UCSD-AML1 (cell line): Measurements from ENCODE around the gene FADD.
"Not testable (repeated sequence)": the region's sequence is repeated elsewhere in the genome, so short reads cannot be mapped to it uniquely, and the experiment has no call there.

Experiments used
- DNase-seq: peaks from one replicate; lab custom pipeline; 2025; ENCODE audit not compliant: unreplicated experiment; lab: John Stamatoyannopoulos, UW

FADD gene

DNA sequence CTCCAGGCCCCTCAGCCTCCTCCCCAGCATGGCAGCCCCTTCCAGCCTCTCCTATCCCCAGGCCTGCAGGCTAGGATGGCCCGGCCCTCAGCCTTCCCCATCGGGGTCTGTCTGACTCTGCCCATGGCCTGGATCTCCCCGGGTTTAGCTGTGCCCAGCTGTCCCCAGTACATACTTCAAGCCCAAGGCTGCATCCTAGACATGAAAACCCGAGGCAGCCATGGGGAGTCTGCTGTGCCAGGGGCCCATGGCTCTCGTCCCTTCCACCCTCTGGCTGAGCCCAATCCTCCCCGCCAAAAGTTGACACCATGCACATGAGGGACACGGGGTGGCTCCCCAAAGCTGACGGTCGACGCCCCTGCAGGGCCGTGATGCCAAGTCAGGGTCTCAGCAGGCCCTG, 22.2 kb upstream of the FADD start:
- DNase-seq = no peak

DNA sequence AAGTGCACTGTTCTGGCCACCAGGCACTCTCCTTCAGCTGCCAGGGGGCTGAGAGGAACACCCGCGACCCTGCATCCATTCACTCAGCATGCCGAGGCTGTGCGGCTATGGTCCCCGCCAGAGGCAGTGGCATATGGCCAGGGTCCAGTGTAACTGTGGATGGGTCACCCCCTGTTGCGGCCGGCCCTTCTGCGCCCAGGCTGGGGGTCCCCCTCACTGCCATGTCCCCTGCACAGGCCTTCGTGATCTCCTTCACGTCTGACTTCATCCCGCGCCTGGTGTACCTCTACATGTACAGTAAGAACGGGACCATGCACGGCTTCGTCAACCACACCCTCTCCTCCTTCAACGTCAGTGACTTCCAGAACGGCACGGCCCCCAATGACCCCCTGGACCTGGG, 20.8 kb upstream of the FADD start:
- DNase-seq = no peak

DNA sequence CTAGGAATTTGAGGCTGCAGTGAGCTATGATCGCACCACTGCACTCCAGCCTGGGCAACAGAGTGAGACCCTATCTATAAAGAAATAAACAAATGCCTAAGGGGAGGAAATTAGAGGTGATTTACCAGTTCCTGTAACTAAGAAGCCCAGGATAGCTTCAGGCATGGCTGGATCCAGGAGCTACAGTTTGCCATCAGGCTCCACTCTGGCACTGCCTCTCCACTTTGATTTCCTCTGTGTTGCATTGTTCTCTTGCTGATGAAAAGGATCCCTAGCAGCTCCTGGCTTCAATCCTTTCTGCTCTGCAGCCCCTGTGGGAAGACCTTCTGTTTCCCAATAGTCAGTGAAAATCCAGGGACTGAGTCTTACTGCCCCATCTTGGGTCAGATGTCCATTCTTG, 20.1 kb upstream of the FADD start:
- no peak for DNase-seq

DNA sequence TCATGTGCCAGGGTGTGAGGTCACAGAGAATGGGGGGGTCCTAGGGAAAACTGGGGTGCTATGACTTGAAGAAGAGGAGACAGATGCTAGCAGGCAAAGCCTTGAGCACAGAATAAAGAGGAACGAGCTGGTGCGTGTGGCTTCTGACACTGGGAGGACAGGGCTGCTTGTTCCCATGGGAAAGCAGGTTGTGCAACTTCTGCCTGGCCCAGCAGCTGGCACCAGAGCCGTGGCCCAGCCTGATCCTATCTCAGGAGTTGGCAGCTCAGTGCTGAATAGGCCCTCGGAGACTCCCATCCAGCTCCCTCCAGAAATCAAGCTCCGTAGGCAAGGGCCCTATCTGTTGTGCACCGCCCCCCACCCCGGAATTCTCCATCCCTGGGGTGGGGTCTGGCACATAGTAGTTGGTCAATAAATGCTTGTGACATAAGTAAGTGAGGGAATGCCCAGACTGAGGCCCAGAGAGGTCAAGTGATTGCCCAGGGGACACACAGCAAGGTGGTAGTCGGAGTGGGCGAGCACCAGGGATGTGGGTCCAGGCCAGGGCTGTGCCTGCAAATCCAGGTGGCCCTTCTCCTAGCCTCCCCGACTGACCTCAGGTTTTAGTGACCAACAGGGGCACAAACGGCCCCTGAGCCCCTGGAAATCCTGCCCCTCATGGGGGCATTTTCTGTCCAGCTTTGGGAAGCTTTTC, 19.5 kb upstream of the FADD start:
- no peak for DNase-seq

DNA sequence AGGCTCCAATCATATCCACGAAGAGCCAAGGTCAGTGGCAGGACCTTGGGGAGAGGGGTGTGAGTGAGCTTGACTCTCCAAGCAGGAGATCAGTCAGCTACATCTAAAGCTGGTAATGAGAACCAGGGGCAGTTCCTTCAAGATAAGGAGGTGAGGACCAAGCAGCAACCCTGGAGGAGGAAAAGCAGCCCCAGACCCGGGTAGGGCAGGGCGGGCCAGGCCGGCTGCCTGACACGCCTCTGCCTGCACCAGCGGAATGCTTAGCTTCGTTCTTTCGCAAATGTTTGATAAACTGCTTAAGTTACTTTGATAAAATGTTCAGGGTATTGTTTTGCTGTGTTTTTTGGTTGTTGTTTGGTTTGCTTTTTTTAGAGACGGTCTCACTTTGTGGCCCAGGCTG, 18.7 kb upstream of the FADD start:
- no peak for DNase-seq

DNA sequence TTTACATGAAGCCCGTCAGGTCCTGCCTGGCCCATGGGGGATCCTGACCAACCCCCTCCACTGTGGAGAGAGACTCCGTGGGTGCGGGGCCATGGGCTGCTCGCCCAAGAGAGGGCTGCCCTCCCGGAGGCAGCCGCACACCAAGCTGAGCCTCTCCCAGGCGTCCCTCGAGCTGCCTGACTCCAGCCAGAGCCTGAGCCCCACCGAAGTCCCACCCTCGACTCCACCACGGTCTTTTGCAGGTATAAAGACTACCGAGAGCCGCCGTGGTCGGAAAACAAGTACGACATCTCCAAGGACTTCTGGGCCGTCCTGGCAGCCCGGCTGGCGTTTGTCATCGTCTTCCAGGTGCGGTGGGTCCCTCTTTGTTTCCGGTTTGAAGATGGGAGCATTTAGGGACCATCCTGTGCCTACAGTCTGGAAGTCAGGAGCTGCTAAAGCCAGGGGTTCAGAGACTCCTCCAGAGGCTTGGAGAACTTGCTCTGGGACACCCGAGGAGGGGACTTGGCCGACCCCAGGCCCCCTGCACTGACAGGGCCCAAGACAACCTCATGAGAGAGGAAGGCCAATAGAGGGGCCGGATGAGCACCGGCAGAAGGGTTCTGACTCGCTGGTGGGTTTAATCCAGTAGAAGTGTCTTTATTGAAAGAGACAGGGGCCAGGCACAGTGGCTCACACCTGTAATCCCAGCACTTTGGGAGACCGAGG, 17.6 kb upstream of the FADD start:
- no peak for DNase-seq

DNA sequence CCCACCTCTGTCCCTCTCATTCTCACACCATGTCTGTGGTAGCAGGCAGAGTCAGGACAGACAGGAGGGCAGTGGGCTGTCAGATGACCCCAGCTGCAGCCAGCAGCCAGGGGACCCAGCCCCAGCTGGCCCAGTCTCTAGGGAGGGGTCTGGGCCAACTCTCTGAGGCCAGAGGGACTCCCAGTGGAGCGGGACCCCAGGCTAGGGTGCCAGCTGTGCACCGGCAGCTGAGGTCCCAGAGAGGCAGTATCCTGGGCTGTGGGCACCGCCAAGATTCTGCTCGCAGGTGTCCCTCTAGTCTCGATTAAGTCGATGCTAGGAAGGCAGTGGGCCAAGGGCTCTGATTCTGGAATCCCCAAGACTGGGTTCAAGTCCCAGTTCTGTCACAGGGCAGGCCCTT, 16.7 kb upstream of the FADD start:
- DNase-seq = no peak

DNA sequence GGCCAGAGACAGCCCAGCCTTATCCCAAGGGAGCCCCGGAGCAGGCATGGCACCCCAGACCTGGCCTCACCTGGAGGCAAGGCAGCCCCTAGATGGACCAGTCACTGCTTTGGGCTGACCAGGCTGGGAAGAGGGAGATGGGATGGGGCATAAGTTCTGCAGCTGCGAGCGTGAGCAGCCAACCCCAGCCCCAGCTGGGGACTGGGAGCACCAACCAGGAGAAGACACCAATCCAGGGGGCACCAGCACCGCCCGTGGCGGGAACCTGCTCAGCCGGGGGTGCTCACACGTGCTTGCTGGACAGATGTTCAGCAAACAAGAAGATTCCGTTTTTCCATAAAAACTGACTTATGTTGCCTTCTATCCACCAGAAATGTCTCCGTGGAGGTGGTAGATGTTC, 16.2 kb upstream of the FADD start:
- DNase-seq = no peak

DNA sequence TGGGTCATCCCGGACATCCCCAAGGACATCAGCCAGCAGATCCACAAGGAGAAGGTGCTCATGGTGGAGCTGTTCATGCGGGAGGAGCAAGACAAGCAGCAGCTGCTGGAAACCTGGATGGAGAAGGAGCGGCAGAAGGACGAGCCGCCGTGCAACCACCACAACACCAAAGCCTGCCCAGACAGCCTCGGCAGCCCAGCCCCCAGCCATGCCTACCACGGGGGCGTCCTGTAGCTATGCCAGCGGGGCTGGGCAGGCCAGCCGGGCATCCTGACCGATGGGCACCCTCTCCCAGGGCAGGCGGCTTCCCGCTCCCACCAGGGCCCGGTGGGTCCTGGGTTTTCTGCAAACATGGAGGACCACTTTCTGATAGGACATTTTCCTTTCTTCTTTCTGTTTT, 15.3 kb upstream of the FADD start:
- DNase-seq = no peak

DNA sequence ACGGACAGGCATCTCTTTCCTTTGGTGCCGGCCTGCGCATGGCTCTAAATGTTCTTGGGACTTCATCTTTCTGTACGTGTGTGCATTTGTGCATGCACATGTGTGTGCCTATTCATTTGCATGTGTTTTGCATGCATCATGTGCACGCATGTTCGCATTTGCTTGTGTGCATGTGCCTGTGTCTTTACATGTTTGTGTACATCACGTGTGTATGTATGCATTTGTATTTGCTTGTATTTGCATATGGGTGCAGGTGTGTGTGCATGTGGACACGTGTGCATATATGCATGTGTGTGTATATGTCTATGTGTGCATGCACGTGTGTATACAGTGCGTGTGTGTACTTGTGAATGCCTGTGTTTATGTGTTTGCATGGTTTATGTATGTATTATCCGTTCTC, 13.5 kb upstream of the FADD start:
- DNase-seq = no peak

DNA sequence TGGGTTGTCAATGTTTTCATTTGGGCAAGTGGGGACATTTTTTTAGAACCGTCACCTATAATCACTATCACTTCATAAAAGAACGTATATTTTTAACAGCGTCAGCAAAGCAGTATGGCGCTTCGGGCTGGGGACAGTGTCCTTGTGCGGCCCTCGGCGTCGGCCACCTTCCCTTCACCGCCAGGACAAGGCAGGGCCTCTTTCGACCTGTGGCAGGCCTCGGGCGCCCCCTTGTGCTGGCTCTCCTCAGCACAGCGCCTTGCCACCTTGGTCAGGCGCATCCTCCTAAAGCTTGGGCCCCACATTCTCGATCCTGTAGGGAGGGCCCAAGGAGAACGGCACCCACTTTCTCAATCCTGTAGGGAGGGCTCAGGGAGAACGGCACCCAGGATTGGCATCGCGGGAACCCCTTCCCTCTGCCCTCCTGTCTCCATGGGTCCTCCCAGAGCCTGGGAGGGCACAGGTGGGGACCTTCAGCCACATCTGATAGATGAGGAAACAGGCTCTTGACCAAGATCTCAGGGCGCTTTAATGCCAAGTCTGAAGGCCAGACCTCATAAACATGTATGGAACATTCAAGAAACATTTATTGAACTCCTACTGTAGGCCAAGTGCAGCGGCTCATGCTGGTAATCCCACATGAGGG, 11.5 kb upstream of the FADD start:
- DNase-seq = peak; percentile 75

DNA sequence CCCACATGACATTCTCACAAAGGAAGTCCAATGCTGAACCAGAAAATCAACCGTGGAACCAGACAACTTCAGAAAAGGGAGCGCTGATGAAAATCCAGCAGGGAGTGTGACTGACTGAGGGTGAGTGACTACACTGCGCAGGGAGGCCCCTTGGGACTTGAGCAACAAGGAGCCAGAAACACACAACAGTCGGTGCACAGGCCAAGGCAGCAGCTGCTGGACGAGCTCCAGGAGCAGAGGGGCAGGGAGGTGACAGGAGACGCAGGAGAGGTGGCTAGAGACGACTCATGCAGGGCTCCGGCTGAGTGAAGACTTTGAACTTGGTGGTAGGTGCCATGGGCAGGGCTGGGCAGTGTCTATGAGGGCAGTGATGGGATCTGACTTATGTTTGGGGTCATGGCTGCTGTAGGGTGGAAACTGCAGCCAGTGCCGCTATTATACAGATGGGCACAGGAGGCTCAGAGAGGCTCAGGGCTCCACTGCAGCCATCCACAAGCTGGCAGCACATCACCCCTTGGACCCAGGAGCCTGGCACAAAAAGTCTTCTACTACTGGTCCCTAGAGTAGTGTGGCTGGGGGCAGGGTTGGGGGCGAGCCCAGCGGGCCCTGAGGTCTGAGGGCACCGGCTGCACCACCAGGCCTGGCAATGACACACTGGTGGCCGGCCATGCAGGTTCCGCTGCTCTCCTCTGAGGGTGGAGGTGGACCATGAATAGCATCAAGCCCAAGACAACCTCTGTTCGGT, 10.3 kb upstream of the FADD start:
- DNase-seq = no peak

DNA sequence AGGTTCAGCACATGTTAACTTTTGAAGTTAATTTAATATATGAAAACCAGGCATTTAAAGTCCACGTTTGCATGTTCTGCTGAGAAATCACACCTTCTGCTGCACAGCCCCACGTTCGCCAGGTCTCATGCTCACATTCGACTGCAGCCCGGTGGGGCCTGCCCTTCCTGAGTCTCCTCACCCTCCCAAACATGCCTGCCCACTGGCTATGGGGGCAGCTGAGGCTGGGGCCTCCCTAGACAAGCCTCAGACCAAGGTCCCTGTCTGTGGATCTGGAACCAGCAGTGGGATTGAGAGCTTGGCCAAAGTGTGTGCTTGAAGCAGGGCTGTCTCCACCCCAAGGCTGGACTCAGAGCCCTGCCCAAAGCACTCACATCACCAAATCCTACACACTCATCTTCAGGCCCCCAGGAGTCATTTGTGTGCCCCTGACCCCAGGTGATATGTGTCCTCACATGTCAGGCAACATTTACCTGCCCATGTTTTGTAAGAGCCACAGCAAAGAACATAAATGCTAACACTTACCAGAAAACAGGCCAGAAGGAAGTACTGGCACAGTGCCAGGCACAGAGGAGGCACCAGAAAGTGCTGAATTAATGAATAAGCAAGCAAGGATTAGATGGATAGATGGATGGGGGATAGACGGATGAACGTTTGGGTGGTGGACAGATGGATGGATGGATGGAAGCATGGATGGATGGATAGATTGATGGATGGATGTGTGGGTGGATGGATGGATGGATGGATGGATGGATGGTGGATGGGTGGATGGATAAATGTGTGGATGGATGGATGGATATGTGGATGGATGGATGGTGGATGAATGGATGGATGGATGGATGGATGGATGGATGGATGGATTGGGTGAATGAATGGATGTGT, 9.4 kb upstream of the FADD start:
- DNase-seq = no peak

DNA sequence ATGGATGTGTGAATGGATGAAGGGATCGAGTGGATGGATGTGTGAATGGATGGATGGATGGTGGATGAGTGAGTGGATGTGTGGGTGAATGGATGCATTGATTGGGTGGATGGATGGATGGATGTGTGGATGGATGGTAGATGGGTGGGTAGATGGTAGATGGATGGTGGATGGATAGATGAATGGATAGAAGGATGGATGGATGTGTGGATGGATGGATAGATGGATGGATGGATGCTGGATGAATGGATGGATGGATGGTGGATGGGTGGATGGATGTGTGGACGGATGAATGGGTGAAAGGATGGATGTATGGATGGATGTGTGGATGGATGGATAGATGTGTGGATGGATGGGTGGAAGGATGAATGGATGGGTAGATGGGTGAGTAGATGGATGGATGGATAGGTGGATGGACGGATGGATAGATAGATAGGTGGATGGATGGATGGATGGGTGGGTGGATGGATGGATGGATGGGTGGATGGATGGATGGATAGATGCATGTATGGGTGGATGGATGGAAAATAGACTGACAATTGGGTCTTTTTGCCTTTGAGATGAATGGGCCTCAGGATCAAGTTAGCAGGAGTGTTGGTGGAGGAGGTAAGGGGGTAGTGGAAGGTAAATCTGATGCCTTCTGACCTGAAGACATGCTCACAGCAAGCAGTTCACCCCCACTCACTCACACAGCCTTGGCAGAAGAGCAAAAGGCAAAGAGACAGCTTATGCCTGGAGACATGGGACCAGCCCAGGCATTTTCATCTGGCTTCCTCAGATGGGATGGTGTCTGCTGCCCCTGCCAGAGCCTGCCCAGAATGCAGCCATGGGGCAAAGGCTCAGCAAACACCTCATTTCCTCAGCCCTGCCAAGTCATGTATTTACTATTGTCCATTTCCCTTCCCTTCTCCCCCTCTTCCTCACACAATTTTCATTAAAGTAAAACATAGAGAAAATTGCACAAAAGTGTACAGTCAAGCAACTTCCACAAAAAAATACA, 8.0 kb upstream of the FADD start:
- no peak for DNase-seq

DNA sequence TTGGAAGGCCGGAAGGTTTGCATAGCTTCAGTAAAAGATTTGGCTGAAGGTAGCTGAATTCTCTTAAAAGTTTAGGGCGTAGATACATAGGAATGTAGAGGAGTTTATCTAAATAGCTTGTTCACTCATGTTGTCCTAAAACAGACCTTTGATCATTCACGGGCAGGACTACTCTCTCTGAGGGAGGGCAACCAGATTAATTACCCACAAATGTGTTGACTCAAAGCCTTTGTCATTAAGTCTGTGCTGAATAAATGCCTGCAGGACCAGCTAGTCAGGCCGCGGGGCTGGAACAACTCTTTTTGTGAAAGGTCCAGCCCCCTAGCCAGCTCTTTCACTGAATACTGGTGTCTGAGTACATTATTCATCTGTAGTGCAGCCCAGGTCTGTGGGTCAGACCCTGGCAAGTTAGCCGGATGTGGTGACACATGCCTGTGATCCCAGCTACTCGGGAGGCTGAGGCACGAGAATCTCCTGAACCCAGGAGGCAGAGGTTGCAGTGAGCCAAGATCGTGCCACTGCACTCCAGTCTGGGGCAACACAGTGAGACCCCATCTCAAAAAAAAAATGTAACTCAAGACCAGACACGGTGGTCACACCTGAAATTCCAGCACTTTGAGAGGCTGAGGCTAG, 2.8 kb upstream of the FADD start:
- no peak for DNase-seq

DNA sequence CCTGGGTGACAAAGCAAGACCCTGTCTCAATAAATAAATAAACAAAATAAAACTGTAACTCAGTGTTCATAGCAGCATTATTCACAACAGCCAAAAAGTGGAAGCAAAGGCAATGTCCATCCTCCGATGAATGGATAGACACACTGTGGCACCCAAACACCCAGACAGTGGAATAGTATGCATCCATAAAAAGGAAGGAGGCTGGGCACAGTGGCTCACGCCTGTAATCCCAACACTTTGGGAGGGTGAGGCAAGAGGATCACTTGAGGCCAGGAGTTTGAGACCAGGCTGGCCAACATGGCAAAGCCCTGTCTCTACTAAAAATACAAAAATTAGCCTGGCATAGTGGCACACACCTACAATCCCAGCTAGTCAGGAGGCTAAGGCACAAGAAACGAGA, 2.0 kb upstream of the FADD start:
- not testable (repeated sequence) for DNase-seq

DNA sequence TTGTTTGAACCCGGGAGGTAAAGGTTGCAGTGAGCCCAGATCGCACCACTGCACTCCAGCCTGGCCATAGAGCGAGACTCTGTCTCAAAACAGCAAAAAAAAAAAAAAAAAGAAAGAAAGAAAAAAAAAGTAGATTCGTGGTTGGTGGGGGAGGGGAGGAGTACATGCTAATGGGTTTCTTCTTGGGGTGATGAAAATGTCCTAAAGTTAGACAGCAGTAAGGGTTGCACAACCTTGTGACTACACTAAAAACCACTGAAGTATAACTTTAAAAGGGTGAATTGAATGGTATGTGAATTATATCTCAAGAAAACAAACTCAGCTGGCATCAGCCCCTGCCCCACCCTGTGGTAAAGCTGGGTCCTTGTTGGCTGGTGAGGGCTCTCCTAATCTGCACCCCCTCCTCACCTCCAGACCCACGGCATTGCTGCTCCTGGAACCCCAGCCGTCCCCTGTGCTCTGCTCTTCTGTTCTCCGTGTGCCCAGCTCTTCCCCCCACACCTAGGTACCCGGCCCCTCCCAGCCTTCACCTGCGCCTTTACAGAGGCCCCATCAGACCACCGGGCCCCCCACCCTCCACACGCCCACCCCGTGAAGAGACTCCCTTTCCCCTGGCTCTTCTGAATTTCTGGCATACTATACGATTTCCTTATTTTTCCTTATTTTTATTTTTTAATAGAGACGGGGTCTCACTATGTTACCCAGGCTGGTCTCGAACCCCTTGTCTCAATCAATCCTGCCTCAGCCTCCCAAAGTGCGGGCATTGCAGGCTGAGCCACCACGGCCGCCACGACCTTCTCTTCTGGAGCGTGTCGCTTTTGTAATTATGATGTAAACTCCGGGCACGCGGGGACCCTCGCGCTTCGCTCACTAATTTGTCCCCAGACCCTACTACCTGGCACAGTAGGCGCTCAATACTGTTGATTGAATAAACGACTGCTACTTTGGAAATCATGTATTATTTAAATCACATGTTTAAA, 924 bp upstream of the FADD start:
- DNase-seq = no peak
